DND-41 (cell line): ENCODE results near the gene SEC16B.

Experiments used
- ATAC-seq: fragments of 200-7000 bp; cut with Tn5 transposase; 3 replicates; pipeline ENCODE4 v1.9.1; 2021; ENCODE audit warnings: low read depth; ENCODE audit not compliant: insufficient read depth
- DNase-seq: peaks from one replicate; pipeline ENCODE4 v3.0.0-alpha.2; 2020
- H2AFZ ChIP-seq: 2 replicates; pipeline ENCODE4 v1.6.0; 2012; ENCODE audit warnings: low read depth, low read length
- H3K27ac ChIP-seq: 2 replicates; pipeline ENCODE4 v1.5.1; 2012; ENCODE audit warnings: low read length, inconsistent platforms
- H3K27me3 ChIP-seq: fragments of 200-600 bp; sonication (generic); 2 replicates; pipeline ENCODE4 v1.6.0; 2012; ENCODE audit warnings: low read length, mild to moderate bottlenecking, inconsistent platforms; ENCODE audit not compliant: insufficient read depth, poor library complexity
- H3K36me3 ChIP-seq: 2 replicates; pipeline ENCODE4 v1.5.1; 2012; ENCODE audit warnings: low read length, inconsistent platforms; ENCODE audit not compliant: insufficient read depth
- H3K4me1 ChIP-seq: 2 replicates; pipeline ENCODE4 v1.5.1; 2012; ENCODE audit warnings: mild to moderate bottlenecking, low read length; ENCODE audit not compliant: insufficient read depth
- H3K4me2 ChIP-seq: 2 replicates; pipeline ENCODE4 v1.6.0; 2012; ENCODE audit warnings: mild to moderate bottlenecking, moderate library complexity, low read length, inconsistent platforms; ENCODE audit not compliant: insufficient read depth
- H3K4me3 ChIP-seq, 2 experiments: fragments of 200-600 bp in 1 of 2; shearing (Covaris generic) in 1 of 2; 2 replicates each; pipeline ENCODE4 v1.5.1; 2012 to 2016; ENCODE audit warnings: inconsistent platforms in 2 of 2, low read length in 2 of 2, mild to moderate bottlenecking in 2 of 2, low read depth in 1 of 2, moderate library complexity in 1 of 2
- H3K79me2 ChIP-seq: 2 replicates; pipeline ENCODE4 v1.6.0; 2012; ENCODE audit warnings: low read length, inconsistent platforms; ENCODE audit not compliant: insufficient read depth
- H3K9ac ChIP-seq: 2 replicates; pipeline ENCODE4 v1.6.0; 2012; ENCODE audit warnings: low read depth, mild to moderate bottlenecking, inconsistent platforms, low read length, moderate library complexity
- H3K9me3 ChIP-seq: 2 replicates; pipeline ENCODE4 v1.5.1; 2012; ENCODE audit warnings: low read length, moderate library complexity, mild to moderate bottlenecking, inconsistent platforms; ENCODE audit not compliant: insufficient read depth, severe bottlenecking
- H4K20me1 ChIP-seq: 2 replicates; pipeline ENCODE4 v1.6.0; 2012; ENCODE audit warnings: low read length; ENCODE audit not compliant: insufficient read depth
- CTCF ChIP-seq: IDR thresholded peaks from 2 replicates; pipeline ENCODE4 v1.5.1; 2012; ENCODE audit warnings: borderline replicate concordance, low read length, moderate library complexity, mild to moderate bottlenecking; ENCODE audit not compliant: poor library complexity, severe bottlenecking; ENCODE audit errors: extremely low read depth
- EZH2 ChIP-seq: IDR thresholded peaks from 3 replicates; pipeline ENCODE4 v1.6.1; 2012; ENCODE audit warnings: borderline replicate concordance, low read depth, mild to moderate bottlenecking, moderate library complexity, low read length, inconsistent platforms; ENCODE audit not compliant: severe bottlenecking

Gene SEC16B

GRCh38 chr1:177928952-177929351 lies 40.9 kb downstream of the SEC16B start:
- H3K4me3 ChIP-seq, result no peak overlapping the region
- no peak overlapping the region for H3K27ac ChIP-seq
- ATAC-seq (no peak), DNase-seq (no peak)
- H4K20me1 ChIP-seq, result no peaks in the 10 kb centered on the region
- no peaks in the 10 kb centered on the region for H3K9me3 ChIP-seq
- H3K9ac ChIP-seq, result no peak overlapping the region
- TF ChIP-seq EZH2, result no peak
- no peak for TF ChIP-seq CTCF
- no peaks in the 10 kb centered on the region for H3K4me1 ChIP-seq
- H3K36me3 ChIP-seq, result no peaks in the 10 kb centered on the region
- H2AFZ ChIP-seq, result no peak overlapping the region
- H3K79me2 ChIP-seq, result no peaks in the 10 kb centered on the region
- H3K27me3 ChIP-seq, result no peaks in the 10 kb centered on the region
- no peak overlapping the region for H3K4me2 ChIP-seq

DNA sequence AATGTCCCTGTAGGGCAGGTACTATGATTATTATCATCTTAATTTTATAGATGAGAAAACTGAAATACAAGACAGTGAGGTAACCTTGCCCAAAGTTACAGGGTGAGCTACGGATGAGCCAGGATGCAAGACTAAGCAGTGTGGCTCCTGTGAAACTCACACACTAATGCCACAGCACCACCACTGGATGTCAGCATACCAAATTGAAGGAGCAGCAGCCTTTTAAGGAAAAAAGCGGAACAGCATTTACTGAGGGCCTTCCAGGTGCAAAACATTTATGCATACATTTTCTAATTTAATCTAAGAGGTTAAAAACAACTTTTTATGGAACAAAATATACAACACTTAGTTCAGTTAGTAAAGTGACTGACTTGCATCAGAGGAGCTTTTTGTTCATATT lies 41.7 kb downstream of the SEC16B start:
- H4K20me1 ChIP-seq, result no peaks in the 10 kb centered on the region
- no peaks in the 10 kb centered on the region for H3K27me3 ChIP-seq
- H3K9me3 ChIP-seq, result no peaks in the 10 kb centered on the region
- TF ChIP-seq CTCF (no peak), EZH2 (no peak)
- no peaks in the 10 kb centered on the region for H3K36me3 ChIP-seq
- ATAC-seq, result no peak
- H3K4me2 ChIP-seq, result no peak overlapping the region
- no peaks in the 10 kb centered on the region for H3K4me1 ChIP-seq
- no peak overlapping the region for H3K4me3 ChIP-seq
- no peak overlapping the region for H2AFZ ChIP-seq
- no peak for DNase-seq
- no peak overlapping the region for H3K27ac ChIP-seq
- no peaks in the 10 kb centered on the region for H3K79me2 ChIP-seq
- no peak overlapping the region for H3K9ac ChIP-seq

- Histone ChIP-seq H3K9ac (no peak overlapping the region), H3K27me3 (peaks cover 3% of the 10 kb centered on the region), H3K4me2 (no peak overlapping the region), H3K27ac (no peak overlapping the region), H3K4me1 (no peaks in the 10 kb centered on the region), H3K36me3 (no peaks in the 10 kb centered on the region), H4K20me1 (no peaks in the 10 kb centered on the region), H3K79me2 (no peaks in the 10 kb centered on the region), H3K9me3 (no peaks in the 10 kb centered on the region), H2AFZ (no peak overlapping the region), H3K4me3 (no peak overlapping the region)
- ATAC-seq, result no peak
- TF ChIP-seq CTCF (no peak), EZH2 (no peak)
- no peak for DNase-seq
These were observed 42.7 kb downstream of the SEC16B start for GRCh38 chr1:177927021-177927596.

DNA sequence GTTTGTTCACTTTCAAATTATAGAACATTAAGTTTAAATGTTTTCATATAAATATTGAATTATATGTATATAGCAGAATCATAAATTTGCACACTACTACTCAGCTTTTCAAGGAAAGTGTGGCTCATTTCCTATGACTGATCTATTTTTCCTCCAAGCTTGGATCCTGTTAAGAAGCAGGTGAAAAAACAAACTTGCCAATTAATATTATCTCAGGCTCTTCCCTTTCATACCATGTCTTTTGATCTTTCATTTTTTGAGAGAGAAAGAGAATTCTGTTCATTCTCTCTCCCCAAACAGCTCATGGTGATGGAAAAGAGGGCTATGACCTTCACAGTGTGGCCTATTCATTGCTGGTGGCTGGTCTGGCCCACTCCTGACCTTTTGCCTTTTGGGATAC lies 43.7 kb downstream of the SEC16B start:
- Histone ChIP-seq H3K27ac (no peak overlapping the region), H3K4me3 (no peak overlapping the region), H4K20me1 (no peaks in the 10 kb centered on the region), H3K4me2 (no peak overlapping the region), H3K4me1 (no peaks in the 10 kb centered on the region), H2AFZ (no peak overlapping the region), H3K9me3 (no peaks in the 10 kb centered on the region), H3K27me3 (peaks cover 7% of the 10 kb centered on the region), H3K79me2 (no peaks in the 10 kb centered on the region), H3K36me3 (no peaks in the 10 kb centered on the region), H3K9ac (no peak overlapping the region)
- TF ChIP-seq CTCF (no peak), EZH2 (no peak)
- ATAC-seq (no peak), DNase-seq (no peak)
